Testis (tissue), 3 donors: ENCODE data around the gene LHX4. TPM values are rescaled to one million over a fixed set of nuclear protein-coding genes. Genes with fewer than 3 reads are reported as not detected.

Experiments
- DNase-seq: peaks from one replicate; pipeline ENCODE4 v3.0.0-alpha.2; 2019
- H3K27ac ChIP-seq, 2 donors: fragments of 200-600 bp; sonication (generic); one replicate each; pipeline ENCODE4 v1.5.1; 2019
- H3K27me3 ChIP-seq: fragments of 200-600 bp; sonication (generic); one replicate; pipeline ENCODE4 v1.5.1; 2019
- H3K36me3 ChIP-seq: fragments of 200-600 bp; sonication (generic); one replicate; pipeline ENCODE4 v1.5.1; 2017; ENCODE audit warnings: low read depth; ENCODE audit errors: missing control alignments
- H3K4me1 ChIP-seq: fragments of 200-600 bp; sonication (generic); one replicate; pipeline ENCODE4 v1.5.1; 2019
- H3K4me3 ChIP-seq, 2 donors: fragments of 200-600 bp; sonication (generic); one replicate each; pipeline ENCODE4 v1.5.1; 2017 to 2019
- H3K9me3 ChIP-seq: fragments of 200-600 bp; sonication (generic); one replicate; pipeline ENCODE4 v1.5.1; 2017
- POLR2A ChIP-seq: fragments of 450-650 bp; IDR thresholded peaks from one replicate; pipeline ENCODE4 v1.6.1; 2017; ENCODE audit warnings: antibody characterized with exemption, mild to moderate bottlenecking, moderate library complexity
- WGBS, 2 donors: methylation state at CpG; one replicate each; pipeline ENCODE4 v1.1.5; 2018; 5-methylcytosine and 5-hydroxymethylcytosine counted together
- intact Hi-C: fragments of 100-400 bp; cut with DNase I; formaldehyde crosslinking; loops from one replicate; pipeline ENCODE4 v1.15.1; 2023; ENCODE audit warnings: low total_unique reads
- polyA plus RNA-seq: library from polyadenylated mRNA; stranded (reverse); fragments of 350-450 nt; fragmentation: Illumina TruSeq; extraction: RNeasy Lipid Tissue Mini Kit (QIAGEN cat#74804); gene quantifications from one replicate; pipeline ENCODE4 v1.2.3, GENCODE V29; 2014; ENCODE audit warnings: low read depth, low replicate concordance; ENCODE audit not compliant: insufficient read depth
- total RNA-seq, 2 donors: library from RNA; depleted of rRNA; stranded (reverse); fragments of >200 nt; gene quantifications; one replicate each; pipeline ENCODE4 v1.2.3, GENCODE V29; 2016
- TF ChIP-seq, protein P1 (sequence below), 3 experiments: fragments of 450-650 bp in 2 of 3; fragments of 200-600 bp in 1 of 3; sonication (generic) in 1 of 3; IDR thresholded peaks; one replicate each; pipeline ENCODE4 v1.5.1; 2016 to 2019; ENCODE audit warnings: antibody characterized with exemption in 3 of 3, mild to moderate bottlenecking in 2 of 3, moderate library complexity in 1 of 3

The LHX4 gene
- total and polyA plus RNA-seq, 3 donors from 2014 or later = 0.63 to 5.2 (median 1.3) TPM

GRCh38 chr1:180238675-180239074 lies 8.6 kb downstream of the LHX4 start:
- Histone ChIP-seq H3K27me3 (peaks cover 3% of the 10 kb centered on the region), H3K4me3 (no peak overlapping the region), H3K27ac (no peak overlapping the region), H3K36me3 (no peaks in the 10 kb centered on the region), H3K9me3 (no peaks in the 10 kb centered on the region), H3K4me1 (no peaks in the 10 kb centered on the region)
- no peak for DNase-seq
- TF ChIP-seq POLR2A = no peak
- TF ChIP-seq, protein P1, sequence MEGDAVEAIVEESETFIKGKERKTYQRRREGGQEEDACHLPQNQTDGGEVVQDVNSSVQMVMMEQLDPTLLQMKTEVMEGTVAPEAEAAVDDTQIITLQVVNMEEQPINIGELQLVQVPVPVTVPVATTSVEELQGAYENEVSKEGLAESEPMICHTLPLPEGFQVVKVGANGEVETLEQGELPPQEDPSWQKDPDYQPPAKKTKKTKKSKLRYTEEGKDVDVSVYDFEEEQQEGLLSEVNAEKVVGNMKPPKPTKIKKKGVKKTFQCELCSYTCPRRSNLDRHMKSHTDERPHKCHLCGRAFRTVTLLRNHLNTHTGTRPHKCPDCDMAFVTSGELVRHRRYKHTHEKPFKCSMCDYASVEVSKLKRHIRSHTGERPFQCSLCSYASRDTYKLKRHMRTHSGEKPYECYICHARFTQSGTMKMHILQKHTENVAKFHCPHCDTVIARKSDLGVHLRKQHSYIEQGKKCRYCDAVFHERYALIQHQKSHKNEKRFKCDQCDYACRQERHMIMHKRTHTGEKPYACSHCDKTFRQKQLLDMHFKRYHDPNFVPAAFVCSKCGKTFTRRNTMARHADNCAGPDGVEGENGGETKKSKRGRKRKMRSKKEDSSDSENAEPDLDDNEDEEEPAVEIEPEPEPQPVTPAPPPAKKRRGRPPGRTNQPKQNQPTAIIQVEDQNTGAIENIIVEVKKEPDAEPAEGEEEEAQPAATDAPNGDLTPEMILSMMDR (IDR thresholded peaks at IDR 0.05) = no peak
- 44 to 59% methylated on average over 7 of the region's 7 CpGs for WGBS, 2 donors
- intact Hi-C loops = no loop called here

DNA sequence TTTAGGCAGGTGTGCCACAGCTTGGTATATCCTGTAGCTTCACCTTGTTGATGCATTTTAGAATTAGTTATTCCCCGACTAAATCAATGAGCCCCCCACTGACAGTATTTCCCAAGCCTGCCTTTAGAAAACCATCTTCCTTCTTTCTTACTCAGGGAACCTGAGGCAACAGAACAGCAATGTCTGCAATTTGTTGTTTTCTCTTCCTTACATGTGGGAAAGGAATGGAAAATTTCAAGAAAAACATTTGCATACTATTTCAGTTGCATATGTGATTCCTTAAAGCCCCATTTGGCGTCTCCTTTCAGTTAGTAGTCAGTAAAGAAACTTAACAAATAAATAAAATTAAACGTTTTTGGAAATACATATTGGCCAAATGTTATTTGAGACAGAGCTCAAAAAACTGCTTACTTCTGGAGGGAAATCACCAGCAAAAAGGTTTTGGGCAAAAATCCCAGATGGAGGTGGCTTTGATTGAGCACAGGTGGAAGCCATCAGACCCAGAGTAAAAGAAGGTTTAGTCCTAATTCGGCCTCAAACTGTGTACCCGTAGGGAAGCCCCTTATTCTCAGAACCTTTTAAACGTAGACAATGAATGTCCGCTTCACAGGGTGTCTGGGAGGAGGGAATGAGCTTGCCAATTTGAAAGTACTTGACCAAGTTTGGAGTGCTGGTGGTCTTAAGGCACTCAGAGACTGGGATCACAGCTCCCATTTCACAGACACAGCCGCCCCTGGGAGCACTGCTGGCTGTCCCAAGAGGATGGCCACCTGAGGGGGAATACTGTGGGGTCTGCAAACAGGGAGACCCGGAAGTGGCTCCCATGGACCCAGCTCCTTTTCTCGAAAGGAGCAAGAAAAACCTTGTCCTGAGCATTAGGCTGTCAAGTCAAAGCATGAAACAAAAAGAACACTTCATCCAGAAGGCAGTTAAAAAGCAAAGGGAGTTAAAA lies 9.4 kb downstream of the LHX4 start:
- TF ChIP-seq, protein P1 (IDR thresholded peaks at IDR 0.05) = no peak
- no peak for TF ChIP-seq POLR2A
- DNase-seq = no peak
- 33 to 44% methylated on average over 10 of the region's 10 CpGs for WGBS, 2 donors
- Histone ChIP-seq H3K27me3 (peaks cover 3% of the 10 kb centered on the region), H3K36me3 (no peaks in the 10 kb centered on the region), H3K4me3 (no peak overlapping the region), H3K9me3 (no peaks in the 10 kb centered on the region), H3K4me1 (no peaks in the 10 kb centered on the region), H3K27ac (no peak overlapping the region)
- intact Hi-C loops = no loop called here

DNA sequence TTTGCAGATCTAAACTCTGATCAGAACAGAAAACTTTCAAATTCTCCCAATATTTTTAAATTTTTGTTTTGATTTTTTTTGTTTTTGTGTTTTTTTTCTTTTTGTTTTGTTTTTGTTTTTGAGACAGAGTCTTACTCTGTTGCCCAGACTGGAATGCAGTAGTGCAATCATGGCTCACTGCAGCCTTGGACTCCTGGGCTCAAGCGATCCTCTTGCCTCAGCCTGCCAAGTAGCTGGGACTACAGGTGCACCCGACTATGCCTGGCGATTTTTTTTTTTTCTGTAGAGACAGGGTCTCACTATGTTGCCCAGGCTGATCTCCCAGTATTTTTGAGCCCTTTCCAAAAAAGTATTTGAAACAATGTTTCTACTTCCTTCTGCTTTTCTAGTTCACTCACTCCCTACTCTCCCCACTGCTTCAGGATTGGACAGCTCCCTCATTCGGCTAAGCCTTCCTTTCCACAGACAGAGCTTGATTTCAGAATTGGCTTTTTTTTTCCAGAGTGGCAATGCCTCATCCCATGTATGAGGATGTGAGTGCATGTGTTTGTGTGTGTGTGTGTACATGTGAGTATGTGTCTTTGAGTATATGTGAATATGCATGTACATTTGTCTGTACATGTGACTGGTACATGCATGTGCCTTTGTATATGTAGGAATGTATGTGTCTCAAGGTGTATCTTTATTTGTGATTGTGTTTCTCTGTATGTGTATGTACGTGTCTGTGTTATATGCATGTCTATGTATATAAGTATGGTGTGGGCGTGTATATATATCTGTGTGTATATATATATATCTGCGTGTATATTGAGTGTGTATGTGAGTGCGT lies 11.9 kb downstream of the LHX4 start:
- peak; percentile 53 for DNase-seq
- intact Hi-C loops = no loop called here
- H3K27me3 ChIP-seq = peaks cover 3% of the 10 kb centered on the region
- H3K36me3 ChIP-seq = no peaks in the 10 kb centered on the region
- WGBS, 2 donors = 73 to 80% methylated on average over 8 of the region's 8 CpGs
- no peaks in the 10 kb centered on the region for H3K9me3 ChIP-seq
- H3K4me3 ChIP-seq = no peak overlapping the region
- TF ChIP-seq POLR2A = no peak
- TF ChIP-seq, protein P1 (IDR thresholded peaks at IDR 0.05) = no peak
- H3K4me1 ChIP-seq = no peaks in the 10 kb centered on the region
- H3K27ac ChIP-seq = no peak overlapping the region

- Histone ChIP-seq H3K27me3 (peaks cover 3% of the 10 kb centered on the region), H3K4me3 (no peak overlapping the region), H3K27ac (no peak overlapping the region), H3K9me3 (no peaks in the 10 kb centered on the region), H3K36me3 (no peaks in the 10 kb centered on the region), H3K4me1 (no peaks in the 10 kb centered on the region)
- DNase-seq = no peak
- TF ChIP-seq, protein P1 (IDR thresholded peaks at IDR 0.05) = no peak
- no peak for TF ChIP-seq POLR2A
- intact Hi-C loops = no loop called here
- 89 to 94% methylated on average over 11 of the region's 11 CpGs for WGBS, 2 donors
These were observed 13.6 kb downstream of the LHX4 start for GRCh38 chr1:180243517-180244221.
